Mucosa of rectum (tissue), 2 donors: ENCODE data around the gene RORC.

ENCODE experiments used
- H3K27ac ChIP-seq, 2 donors: one replicate each; pipeline ENCODE4 v1.7.0; 2013; ENCODE audit warnings: inconsistent platforms in 2 of 2, low read depth in 2 of 2, low read length in 2 of 2
- H3K27me3 ChIP-seq, 2 donors: one replicate each; pipeline ENCODE4 v1.7.0; 2013; ENCODE audit warnings: low read length in 2 of 2; ENCODE audit not compliant: control insufficient read depth in 2 of 2, insufficient read depth in 2 of 2
- H3K36me3 ChIP-seq, 2 donors: one replicate each; pipeline ENCODE4 v1.7.0; 2013; ENCODE audit warnings: low read length in 2 of 2; ENCODE audit not compliant: control insufficient read depth in 2 of 2, insufficient read depth in 2 of 2
- H3K4me1 ChIP-seq, 2 donors: one replicate each; pipeline ENCODE4 v1.7.0; 2013; ENCODE audit warnings: low read length in 2 of 2, mild to moderate bottlenecking in 1 of 2; ENCODE audit not compliant: control insufficient read depth in 2 of 2, insufficient read depth in 2 of 2
- H3K4me3 ChIP-seq, 2 donors: one replicate each; pipeline ENCODE4 v1.7.0; 2013; ENCODE audit warnings: low read length in 2 of 2
- H3K9ac ChIP-seq, 2 donors: one replicate each; pipeline ENCODE4 v1.7.0; 2013; ENCODE audit warnings: low read length in 2 of 2, low read depth in 1 of 2, mild to moderate bottlenecking in 1 of 2
- H3K9me3 ChIP-seq, 2 donors: one replicate each; pipeline ENCODE4 v1.7.0; 2013; ENCODE audit warnings: low read length in 2 of 2; ENCODE audit not compliant: control insufficient read depth in 2 of 2
- donor health status: healthy.
- donor health status: Normal muscosa, but diverticular disease.

Gene RORC

GRCh38 chr1:151762941-151763921 is 68.4 kb downstream of the RORC start, which contains the start of gene MRPL9:
Gene MRPL9 (minus strand): TSS chr1:151763496. CDS start chr1:151763479, 17 bp downstream.
- H3K9me3 ChIP-seq: no peaks in the 10 kb centered on the region
- H3K9ac ChIP-seq: peak within 1 kb of the TSS; percentile 82 to 85
- H3K4me3 ChIP-seq: peak within 1 kb of the TSS; percentile 81 to 97
- H3K27me3 ChIP-seq: no peaks in the 10 kb centered on the region
- H3K36me3 ChIP-seq: peaks cover 22 to 34% of the 10 kb centered on the region in 2 donors
- H3K27ac ChIP-seq: peak within 1 kb of the TSS; percentile 73 to 83
- H3K4me1 ChIP-seq: peaks cover 5 to 9% of the 10 kb centered on the region in 2 donors

DNA sequence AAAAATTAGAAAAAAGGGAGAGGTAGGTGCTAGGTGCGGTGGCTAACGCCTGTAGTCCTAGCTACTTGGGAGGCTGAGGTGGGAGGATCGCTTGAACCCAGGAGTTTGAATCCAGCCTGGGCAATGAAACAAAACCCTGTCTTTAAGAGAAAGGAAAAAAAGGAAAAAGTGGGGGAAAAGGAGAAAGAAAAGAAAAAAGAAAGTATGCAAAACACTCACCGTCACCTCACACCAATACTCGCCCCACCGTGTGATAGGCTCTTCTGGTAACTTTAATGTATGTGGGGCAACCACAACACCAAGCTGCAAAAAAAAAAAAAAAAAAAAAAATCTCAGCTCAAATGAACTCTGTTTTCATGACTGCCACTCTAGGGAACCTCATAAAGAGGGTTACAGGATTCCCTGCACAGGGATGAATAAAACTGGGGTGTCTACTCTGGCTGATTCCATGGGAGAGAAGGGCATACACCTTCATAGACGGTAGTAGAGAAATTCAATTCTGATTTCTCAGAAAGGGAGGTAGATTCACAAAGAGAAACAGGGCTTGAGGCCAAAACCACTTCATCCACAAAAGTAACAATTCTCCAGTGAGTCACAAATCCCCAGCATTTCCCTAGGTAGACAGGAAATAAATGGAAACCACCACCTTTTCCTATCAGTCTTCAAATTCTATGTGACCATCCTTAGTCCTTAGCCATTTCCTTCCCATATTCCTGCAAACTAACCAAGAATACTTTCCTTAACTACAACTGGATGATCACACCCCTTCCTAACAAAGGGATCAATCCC is 70.8 kb downstream of the RORC start:
- Histone ChIP-seq H3K4me3 (no peak overlapping the region), H3K27ac (no peak overlapping the region), H3K27me3 (no peaks in the 10 kb centered on the region), H3K9ac (no peak overlapping the region), H3K36me3 (peaks cover 28 to 37% of the 10 kb centered on the region in 2 donors), H3K9me3 (no peaks in the 10 kb centered on the region), H3K4me1 (peaks cover 5 to 9% of the 10 kb centered on the region in 2 donors)

- Histone ChIP-seq H3K27ac (no peak overlapping the region), H3K27me3 (no peaks in the 10 kb centered on the region), H3K4me3 (no peak overlapping the region), H3K9me3 (no peaks in the 10 kb centered on the region), H3K4me1 (peaks cover 5 to 8% of the 10 kb centered on the region in 2 donors), H3K9ac (no peak overlapping the region), H3K36me3 (peaks cover 28 to 37% of the 10 kb centered on the region in 2 donors)
Measured at GRCh38 chr1:151759241-151759640, 72.4 kb downstream of the RORC start.

- no peak overlapping the region for H3K27ac ChIP-seq
- H3K36me3 ChIP-seq: peaks cover 22 to 30% of the 10 kb centered on the region in 2 donors
- no peaks in the 10 kb centered on the region for H3K4me1 ChIP-seq
- H3K27me3 ChIP-seq: no peaks in the 10 kb centered on the region
- H3K4me3 ChIP-seq: no peak overlapping the region
- no peaks in the 10 kb centered on the region for H3K9me3 ChIP-seq
- no peak overlapping the region for H3K9ac ChIP-seq
Measured at GRCh38 chr1:151756291-151756690, 75.3 kb downstream of the RORC start.
